ENCODE results near the gene ESYT3. TPM values are rescaled to one million over a fixed set of nuclear protein-coding genes. Genes with fewer than 3 reads are reported as not detected.
"Not testable (repeated sequence)": the region's sequence is repeated elsewhere in the genome, so short reads cannot be mapped to it uniquely, and the experiment has no call there.

ESYT3 gene
- total RNA-seq, 1 donor from 2014 or later: not detected

DNA sequence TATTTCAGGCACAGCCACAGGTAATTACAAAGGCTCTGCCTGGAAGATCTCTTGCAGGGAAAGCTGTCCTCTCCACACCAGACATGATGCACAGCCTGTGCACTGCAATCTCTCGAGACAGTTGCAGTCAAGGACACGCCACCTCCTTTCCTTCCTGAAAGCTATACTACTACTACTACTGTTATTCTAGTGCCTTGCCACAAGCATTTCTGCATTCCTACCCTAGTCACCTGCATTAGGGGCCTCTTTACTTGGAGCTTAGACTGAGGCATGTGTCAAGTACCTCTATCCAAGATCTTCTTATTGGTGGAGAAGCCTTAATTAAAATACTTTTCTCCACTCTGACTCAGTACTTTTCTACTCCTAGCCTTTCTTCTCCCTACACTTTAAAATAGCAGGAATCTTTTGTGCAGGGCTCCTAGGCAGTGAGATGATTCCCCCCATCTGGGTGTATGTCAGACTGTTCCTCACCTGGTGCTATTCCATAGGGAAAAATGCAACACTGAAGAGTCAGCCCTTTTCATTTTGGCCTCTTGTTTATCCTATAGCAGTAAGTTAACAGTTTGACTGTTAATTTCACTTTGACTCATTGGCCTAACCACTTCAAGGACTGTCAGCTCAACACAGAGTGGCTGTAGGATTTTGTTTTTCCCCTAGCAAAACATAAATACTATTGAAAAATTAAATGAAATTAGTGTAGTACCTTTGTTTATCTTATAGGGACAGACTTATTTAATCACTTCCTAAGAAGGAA lies 78.9 kb downstream of the ESYT3 start:
- DNase-seq (ENCODE audit: low spot score in 2 of 2): no peak
- no peak overlapping the region for H3K4me3 ChIP-seq
- no peaks in the 10 kb centered on the region for H3K27me3 ChIP-seq
- intact Hi-C loops (cut with DNase I): no loop called here
- peaks cover 5 to 16% of the 10 kb centered on the region in 2 donors for H3K36me3 ChIP-seq
- peaks cover 5 to 7% of the 10 kb centered on the region in 2 donors for H3K9me3 ChIP-seq
- no peaks in the 10 kb centered on the region for H3K4me1 ChIP-seq
- no peak overlapping the region for H3K27ac ChIP-seq
- TF ChIP-seq, protein P1, sequence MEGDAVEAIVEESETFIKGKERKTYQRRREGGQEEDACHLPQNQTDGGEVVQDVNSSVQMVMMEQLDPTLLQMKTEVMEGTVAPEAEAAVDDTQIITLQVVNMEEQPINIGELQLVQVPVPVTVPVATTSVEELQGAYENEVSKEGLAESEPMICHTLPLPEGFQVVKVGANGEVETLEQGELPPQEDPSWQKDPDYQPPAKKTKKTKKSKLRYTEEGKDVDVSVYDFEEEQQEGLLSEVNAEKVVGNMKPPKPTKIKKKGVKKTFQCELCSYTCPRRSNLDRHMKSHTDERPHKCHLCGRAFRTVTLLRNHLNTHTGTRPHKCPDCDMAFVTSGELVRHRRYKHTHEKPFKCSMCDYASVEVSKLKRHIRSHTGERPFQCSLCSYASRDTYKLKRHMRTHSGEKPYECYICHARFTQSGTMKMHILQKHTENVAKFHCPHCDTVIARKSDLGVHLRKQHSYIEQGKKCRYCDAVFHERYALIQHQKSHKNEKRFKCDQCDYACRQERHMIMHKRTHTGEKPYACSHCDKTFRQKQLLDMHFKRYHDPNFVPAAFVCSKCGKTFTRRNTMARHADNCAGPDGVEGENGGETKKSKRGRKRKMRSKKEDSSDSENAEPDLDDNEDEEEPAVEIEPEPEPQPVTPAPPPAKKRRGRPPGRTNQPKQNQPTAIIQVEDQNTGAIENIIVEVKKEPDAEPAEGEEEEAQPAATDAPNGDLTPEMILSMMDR (IDR thresholded peaks at IDR 0.05): no peak

DNA sequence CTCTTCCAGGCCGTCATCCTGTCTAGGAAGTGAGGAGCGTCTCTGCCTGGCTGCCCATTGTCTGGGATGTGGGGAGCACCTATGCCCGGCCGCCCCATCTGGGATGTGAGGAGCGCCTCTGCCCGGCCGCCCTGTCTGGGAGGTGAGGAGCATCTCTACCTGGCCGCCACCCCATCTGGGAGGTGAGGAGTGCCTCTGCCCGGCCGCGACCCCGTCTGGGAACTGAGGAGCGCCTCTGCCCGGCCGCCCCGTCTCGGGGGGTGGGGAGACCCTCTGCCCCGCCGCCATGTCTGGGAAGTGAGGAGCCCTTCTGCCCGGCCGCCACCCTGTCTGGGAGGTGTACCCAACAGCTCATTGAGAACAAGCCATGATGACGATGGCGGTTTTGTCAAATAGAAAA lies 87.0 kb downstream of the ESYT3 start:
- peaks cover 11 to 42% of the 10 kb centered on the region in 2 donors for H3K36me3 ChIP-seq
- intact Hi-C loops (cut with DNase I); H3K9me3 ChIP-seq; H3K4me3 ChIP-seq; H3K27me3 ChIP-seq; H3K4me1 ChIP-seq; DNase-seq (ENCODE audit: low spot score in 2 of 2); H3K27ac ChIP-seq: not testable (repeated sequence)

Other genes starting within 250 kb of the ESYT3 start
- 23.4 TPM for gene ARMC8, start 247.3 kb upstream of the ESYT3 start, total RNA-seq
- not detected for gene NME9, start 104.8 kb upstream of the ESYT3 start, total RNA-seq
- gene MRAS, start 86.0 kb upstream of the ESYT3 start, total RNA-seq: 24.5 TPM
- 7.6 TPM for gene CEP70, start 159.6 kb downstream of the ESYT3 start, total RNA-seq
- gene FAIM, start 174.2 kb downstream of the ESYT3 start, total RNA-seq: 13.5 TPM